ENCODE data around the gene MCHR1. TPM values are rescaled to one million over a fixed set of nuclear protein-coding genes. Genes with fewer than 3 reads are reported as not detected.

The MCHR1 gene
- polyA plus RNA-seq, 1 of the 3 experiments (the other 2 are of a cell fraction): 0.33 TPM

- Histone ChIP-seq H3K79me2 (ENCODE audit: insufficient read depth) (no peaks in the 10 kb centered on the region), H4K20me1 (ENCODE audit: insufficient read depth) (no peaks in the 10 kb centered on the region), H3K9me2 (no peaks in the 10 kb centered on the region), H3K9me3 (no peaks in the 10 kb centered on the region), H3K36me3 (replicated peaks in 1 of 2; ENCODE audit: control insufficient read depth in 1 of 2, insufficient read depth in 2 of 2, low read length in 1 of 2) (no peaks in the 10 kb centered on the region), H3F3A (replicated peaks; ENCODE audit: insufficient read depth) (no peaks in the 10 kb centered on the region), H2AFZ (ENCODE audit: low read depth) (no peak overlapping the region), H3K4me2 (no peak overlapping the region), H3K4me1 (ENCODE audit: control insufficient read depth in 1 of 2, insufficient read depth in 2 of 2, low read depth in 1 of 2, low read length in 1 of 2) (no peaks in the 10 kb centered on the region; a peak in 1 of 4 replicates), H3K27me3 (ENCODE audit: insufficient read depth) (no peaks in the 10 kb centered on the region), H3K9ac (no peak overlapping the region), H3K27ac (ENCODE audit: low read depth in 2 of 2, low read length in 1 of 2) (no peak overlapping the region), H3K4me3 (ENCODE audit: low read depth in 2 of 2, low read length in 1 of 2) (no peak overlapping the region)
- 54% methylated on average over 3 of the region's 4 CpGs for WGBS (ENCODE audit: low lambda C conversion rate)
- TF ChIP-seq CTCF (IDR thresholded peaks at IDR 0.05): no peak
- TF ChIP-seq YY1 (IDR thresholded peaks at IDR 0.05; ENCODE audit: low read depth): no peak
- TF ChIP-seq FOSL2 (IDR thresholded peaks at IDR 0.05; ENCODE audit: borderline replicate concordance, low read depth): no peak
- TF ChIP-seq MAX (IDR thresholded peaks at IDR 0.05; ENCODE audit: low read depth): no peak
- TF ChIP-seq NFIC (IDR thresholded peaks at IDR 0.05; ENCODE audit: borderline replicate concordance): no peak
- no peak for TF ChIP-seq TCF12 (IDR thresholded peaks at IDR 0.05)
- no peak for TF ChIP-seq SIN3A (IDR thresholded peaks at IDR 0.05; ENCODE audit: borderline replicate concordance, low read depth, low read length)
- TF ChIP-seq FOXJ3 (CRISPR knock-in tag; IDR thresholded peaks at IDR 0.05): no peak
- no peak for TF ChIP-seq TAF1 (IDR thresholded peaks at IDR 0.05; ENCODE audit: borderline replicate concordance, low read depth, low read length)
- ChIA-PET POLR2A (no interaction called here), CTCF (interaction anchor here (2.0 kb wide), 1 partner anchor 10 kb away, joined by 6 read pairs; no protein-coding TSS in a partner anchor)
- no peak for DNase-seq
Observed at GRCh38 chr22:40673017-40673416, 6.3 kb upstream of the MCHR1 start.

- ChIA-PET CTCF (no interaction called here), POLR2A (no interaction called here)
- TF ChIP-seq CTCF (IDR thresholded peaks at IDR 0.05) (no peak), SIN3A (IDR thresholded peaks at IDR 0.05; ENCODE audit: borderline replicate concordance, low read depth, low read length) (no peak), RCOR1 (IDR thresholded peaks at IDR 0.05; ENCODE audit: low read length) (no peak), PBX3 (IDR thresholded peaks at IDR 0.05) (no peak), EP300 (IDR thresholded peaks at IDR 0.05; ENCODE audit: borderline replicate concordance in 1 of 2, low read depth in 1 of 2, low read length in 1 of 2) (no peak), USF2 (IDR thresholded peaks at IDR 0.05; ENCODE audit: borderline replicate concordance, low read depth, low read length) (no peak), ELF1 (IDR thresholded peaks at IDR 0.05) (no peak), FOXM1 (IDR thresholded peaks at IDR 0.05; ENCODE audit: low read depth) (no peak), JUND (IDR thresholded peaks at IDR 0.05) (no peak), NRF1 (IDR thresholded peaks at IDR 0.05; ENCODE audit: low read depth, low read length) (no peak), FOSL2 (IDR thresholded peaks at IDR 0.05; ENCODE audit: borderline replicate concordance, low read depth) (no peak), TEAD4 (IDR thresholded peaks at IDR 0.05; ENCODE audit: borderline replicate concordance, insufficient read depth) (no peak), GABPA (IDR thresholded peaks at IDR 0.05; ENCODE audit: low read depth) (no peak), CHD2 (IDR thresholded peaks at IDR 0.05; ENCODE audit: low read length, partially characterized antibody) (no peak), YY1 (IDR thresholded peaks at IDR 0.05; ENCODE audit: low read depth) (no peak)
- 71% methylated on average over 4 of the region's 4 CpGs for WGBS (ENCODE audit: low lambda C conversion rate)
- H3K27ac ChIP-seq (ENCODE audit: low read depth in 2 of 2, low read length in 1 of 2): no peak overlapping the region
- no peak overlapping the region for H3K4me2 ChIP-seq
- H3K4me3 ChIP-seq (ENCODE audit: low read depth in 2 of 2, low read length in 1 of 2): no peak overlapping the region
- H3K4me1 ChIP-seq (ENCODE audit: control insufficient read depth in 1 of 2, insufficient read depth in 2 of 2, low read depth in 1 of 2, low read length in 1 of 2): peaks cover 0 to 6% of the 10 kb centered on the region in 2 experiments; a peak in 1 of 4 replicates
- DNase-seq: no peak
- no peaks in the 10 kb centered on the region for H3K27me3 ChIP-seq (ENCODE audit: insufficient read depth)
- no peaks in the 10 kb centered on the region for H3F3A ChIP-seq (replicated peaks; ENCODE audit: insufficient read depth)
- H3K79me2 ChIP-seq (ENCODE audit: insufficient read depth): no peaks in the 10 kb centered on the region
- H3K9me3 ChIP-seq: no peaks in the 10 kb centered on the region
- no peaks in the 10 kb centered on the region for H3K36me3 ChIP-seq (replicated peaks in 1 of 2; ENCODE audit: control insufficient read depth in 1 of 2, insufficient read depth in 2 of 2, low read length in 1 of 2)
- H3K9me2 ChIP-seq: no peaks in the 10 kb centered on the region
- no peak overlapping the region for H3K9ac ChIP-seq
- no peak overlapping the region for H2AFZ ChIP-seq (ENCODE audit: low read depth)
- no peaks in the 10 kb centered on the region for H4K20me1 ChIP-seq (ENCODE audit: insufficient read depth)
Observed at GRCh38 chr22:40674274-40674673, 5.0 kb upstream of the MCHR1 start.

Measured in SK-N-SH (cell line).